Measurements from ENCODE around the gene ARID4B. TPM values are rescaled to one million over a fixed set of nuclear protein-coding genes. Genes with fewer than 3 reads are reported as not detected.
"Not testable (repeated sequence)": the region's sequence is repeated elsewhere in the genome, so short reads cannot be mapped to it uniquely, and the experiment has no call there.

ARID4B gene
- polyA plus RNA-seq, 3 donors = 45.0 to 51.3 (median 45.1) TPM

DNA sequence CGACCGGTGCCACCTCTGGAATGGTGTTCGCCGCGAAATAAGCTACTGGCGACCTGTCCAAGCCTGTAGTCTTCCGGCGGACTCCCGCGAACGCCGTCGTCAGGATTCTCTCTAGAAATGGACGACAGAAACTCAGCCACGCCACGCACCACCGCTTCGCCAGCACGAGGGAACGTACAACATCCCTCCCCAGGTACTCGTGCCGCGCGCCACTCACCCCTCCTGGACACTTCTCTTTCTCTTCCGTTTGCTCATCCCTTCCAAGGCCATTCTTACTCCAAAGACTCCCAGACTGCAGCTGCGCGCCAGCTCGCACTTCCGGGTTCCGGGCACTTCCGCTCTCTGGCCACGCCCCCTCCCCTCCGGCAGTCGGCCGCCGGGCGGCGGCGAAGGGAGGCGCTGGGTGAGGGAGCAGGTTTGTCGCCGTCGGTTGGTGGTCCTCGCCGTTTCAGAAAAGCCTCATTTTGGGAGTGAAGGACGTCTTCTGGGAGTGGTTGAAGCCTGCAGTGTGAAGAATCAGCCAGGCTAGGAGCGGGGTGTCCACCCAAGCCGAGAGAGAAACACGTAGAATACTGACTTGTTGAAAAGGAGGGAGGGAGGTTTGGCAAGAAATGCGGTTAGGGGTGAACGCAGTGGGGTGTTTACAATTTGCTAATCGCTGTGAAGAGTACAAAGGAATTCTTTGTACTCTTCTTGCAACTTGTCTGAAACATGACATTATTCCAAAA, 166.9 kb downstream of the ARID4B start, which contains the start of gene RBM34:
Gene RBM34, minus strand, starts transcription at position 294 of the 728 bp plus-strand sequence. Its CDS starts 24 bp downstream, at position 270.
- peak; percentile 91 for DNase-seq

DNA sequence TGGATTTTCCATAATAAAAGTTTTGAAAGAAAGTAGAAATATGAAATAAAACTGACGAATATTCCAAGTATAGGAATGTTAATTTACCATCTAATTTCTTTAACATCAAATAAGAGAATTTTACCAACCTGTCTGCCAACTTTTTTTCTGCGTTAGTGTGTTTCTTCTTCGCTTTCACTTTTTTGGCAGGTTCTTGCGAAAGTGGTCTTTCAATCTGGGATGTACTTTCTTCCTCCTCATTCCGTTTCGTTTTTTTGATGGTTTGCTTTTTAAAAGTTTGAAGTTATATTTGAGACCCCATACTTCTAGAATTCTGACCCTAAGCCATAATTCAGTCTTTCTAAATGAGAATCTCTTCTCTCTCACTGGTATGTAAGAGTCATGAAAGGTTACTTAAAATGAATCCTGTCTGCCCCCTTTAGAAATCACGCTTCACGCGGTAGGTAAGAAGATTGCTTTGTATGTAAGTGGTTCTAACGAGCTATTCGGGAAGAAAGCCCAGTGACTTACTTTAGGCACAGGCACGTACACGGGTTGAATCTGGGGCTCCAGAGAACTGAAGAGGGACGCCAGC, 167.5 kb downstream of the ARID4B start:
- peak; percentile 30 for DNase-seq

DNA sequence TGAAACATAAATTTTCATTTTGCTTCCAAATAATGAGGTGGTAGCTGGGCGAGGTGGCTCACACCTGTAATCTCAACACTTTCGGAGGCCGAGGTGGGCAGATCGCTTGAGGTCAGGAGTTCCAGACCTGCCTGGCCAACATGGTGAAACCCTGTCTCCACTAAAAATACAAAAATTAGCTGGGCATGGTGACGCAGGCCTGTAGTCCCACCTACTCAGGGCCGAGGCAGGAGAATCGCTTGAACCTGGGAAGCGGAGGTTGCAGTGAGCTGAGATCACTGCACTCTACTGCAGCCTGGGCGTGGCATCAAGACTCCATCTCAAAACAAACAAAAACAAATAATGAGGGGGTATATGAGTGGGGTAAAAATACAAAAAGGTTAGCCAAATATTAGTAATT, 168.0 kb downstream of the ARID4B start:
- DNase-seq = not testable (repeated sequence)

DNA sequence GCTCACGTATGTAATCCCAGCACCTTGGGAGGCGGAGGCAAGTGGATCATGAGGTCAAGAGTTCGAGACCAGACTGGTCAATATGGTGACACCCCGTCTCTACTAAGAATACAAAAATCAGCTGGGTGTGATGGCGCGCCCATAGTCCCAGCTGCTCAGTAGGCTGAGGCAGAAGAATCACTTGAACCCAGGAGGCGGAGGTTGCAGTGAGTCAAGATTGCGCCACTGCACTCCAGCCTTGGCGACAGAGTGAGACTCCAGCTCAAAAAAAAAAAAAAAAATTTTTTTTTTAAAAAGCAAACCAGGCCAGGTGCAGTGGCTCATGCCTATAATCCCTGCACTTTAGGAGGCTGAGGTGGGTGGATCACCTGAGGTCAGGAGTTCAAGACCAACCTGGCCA, 168.7 kb downstream of the ARID4B start:
- not testable (repeated sequence) for DNase-seq

DNA sequence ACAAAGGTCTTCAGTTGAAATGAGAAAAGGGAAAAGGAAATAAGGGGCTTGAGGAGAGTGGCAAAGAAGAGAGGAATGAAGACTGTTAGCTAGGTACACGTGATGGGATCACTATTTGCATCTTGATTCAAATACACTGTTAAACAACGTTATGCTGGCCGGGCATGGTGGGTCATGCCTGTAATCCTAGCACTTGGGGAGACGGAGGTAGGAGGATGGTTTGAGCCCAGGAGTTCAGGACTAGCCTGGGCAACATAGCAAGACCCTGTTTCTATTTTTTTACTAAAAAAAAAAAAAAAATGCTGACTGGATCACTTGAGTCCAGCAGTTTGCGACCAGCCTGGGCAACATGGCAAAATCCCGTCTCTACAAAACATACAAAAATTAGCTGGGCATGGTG, 169.3 kb downstream of the ARID4B start:
- no peak for DNase-seq

DNA sequence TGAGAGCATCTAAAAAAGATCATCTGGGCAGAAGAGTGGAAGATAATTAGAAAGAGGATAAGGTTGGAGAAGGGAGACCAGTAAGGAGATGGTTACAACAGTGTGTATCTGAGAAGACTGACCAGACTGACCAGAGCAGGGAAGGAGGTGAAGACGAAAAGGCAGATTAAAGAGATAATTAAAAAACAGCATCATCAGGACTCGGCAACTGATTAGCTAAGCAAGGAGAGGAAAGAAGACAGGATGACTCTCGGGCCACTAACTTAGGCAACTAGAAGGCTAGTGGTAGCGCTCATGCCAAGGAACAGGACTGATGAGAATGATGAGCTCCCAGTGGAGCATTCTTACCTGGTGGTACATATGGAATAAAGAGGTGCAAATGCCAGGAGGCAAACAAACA, 170.8 kb downstream of the ARID4B start:
- DNase-seq = no peak

DNA sequence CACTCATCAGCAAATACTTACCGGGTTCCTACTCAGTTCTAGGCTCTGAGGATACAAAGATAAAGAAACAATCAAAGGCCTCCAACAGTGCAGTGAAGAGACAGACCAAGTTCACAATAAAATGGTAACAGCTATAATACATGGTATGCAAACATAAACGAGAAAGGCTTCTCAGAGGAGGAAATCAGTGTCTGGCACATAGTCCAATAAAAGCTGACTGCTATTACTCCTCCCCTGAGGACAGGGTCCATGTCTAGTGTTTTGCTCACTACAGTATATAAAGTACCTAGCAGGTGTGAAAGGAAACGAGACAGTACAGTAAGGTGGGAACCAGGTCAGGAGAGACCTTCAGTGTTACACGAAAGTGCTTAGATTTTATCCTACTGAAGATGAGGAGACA, 171.2 kb downstream of the ARID4B start:
- no peak for DNase-seq

DNA sequence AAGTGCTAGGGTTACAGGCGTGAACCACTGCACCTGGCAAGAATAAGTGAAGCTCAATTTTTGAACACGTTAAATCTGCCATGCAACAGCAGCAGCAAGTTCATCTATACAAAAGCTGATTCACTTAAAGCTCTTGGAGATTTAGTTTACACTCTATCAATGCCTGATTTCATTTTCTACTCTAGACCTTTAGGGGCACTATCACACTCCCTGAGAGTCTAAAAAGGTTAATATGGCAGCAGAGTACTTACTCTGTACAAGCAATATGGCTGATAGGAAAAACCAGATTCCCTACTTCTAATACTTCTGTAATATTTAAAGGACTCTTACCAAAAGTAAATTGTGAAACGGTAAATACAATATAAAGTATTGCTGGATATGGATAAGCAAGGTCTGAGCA, 171.7 kb downstream of the ARID4B start:
- no peak for DNase-seq

DNA sequence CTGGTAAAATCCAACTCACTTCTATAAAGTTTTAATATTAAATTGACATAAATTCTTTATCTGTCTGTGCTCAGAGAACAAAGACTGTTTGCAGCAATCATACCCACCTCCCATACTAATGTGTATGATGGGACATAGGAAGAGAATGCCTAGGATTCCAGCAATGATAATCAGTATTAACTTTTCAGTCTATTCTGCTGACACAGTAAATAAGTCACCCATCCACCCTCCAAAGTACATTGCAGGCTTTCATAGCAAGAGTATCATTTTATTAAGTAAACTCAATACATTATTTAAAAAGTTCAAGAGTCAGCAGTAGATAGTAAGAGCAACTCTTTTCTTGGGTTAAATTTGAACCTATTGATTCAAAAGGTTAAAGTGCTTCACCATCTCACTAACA, 175.7 kb downstream of the ARID4B start:
- no peak for DNase-seq

DNA sequence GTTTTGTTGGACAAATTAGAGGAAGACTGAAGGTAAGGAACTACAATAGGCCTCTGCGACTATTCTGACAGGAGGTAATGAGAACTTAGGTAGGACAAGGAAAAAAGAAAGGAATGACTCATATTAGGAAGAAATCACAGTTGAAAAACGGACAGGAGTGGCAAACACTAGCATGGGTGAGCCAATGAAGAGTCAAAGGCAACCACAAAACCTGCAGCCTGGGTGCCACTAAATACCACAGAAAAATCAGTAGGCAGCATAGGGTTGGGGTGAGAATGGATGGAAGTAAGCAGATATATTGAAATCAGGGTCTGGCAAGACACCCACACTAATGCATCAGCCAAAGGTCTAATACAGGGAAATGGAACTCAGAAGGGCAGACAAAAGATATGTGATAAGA, 176.9 kb downstream of the ARID4B start:
- DNase-seq = no peak

DNA sequence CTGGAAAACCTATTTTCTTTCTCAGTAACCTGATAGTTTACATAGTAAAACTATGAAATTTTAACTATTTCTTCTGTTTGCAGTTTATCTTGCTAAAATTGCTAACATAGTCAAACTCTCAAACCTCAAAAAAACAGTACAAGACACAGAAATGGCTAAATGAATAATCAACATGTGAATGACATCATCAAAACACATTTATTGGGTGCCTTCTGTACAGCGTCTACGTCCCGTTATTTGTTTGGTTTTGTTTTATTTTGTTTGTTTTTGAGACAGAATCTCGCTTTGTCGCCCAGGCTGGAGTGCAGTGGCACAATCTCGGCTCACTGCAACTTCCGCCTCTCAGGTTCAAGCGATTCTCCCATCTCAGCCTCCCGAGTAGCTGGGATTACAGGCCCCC, 178.2 kb downstream of the ARID4B start:
- DNase-seq = no peak

DNA sequence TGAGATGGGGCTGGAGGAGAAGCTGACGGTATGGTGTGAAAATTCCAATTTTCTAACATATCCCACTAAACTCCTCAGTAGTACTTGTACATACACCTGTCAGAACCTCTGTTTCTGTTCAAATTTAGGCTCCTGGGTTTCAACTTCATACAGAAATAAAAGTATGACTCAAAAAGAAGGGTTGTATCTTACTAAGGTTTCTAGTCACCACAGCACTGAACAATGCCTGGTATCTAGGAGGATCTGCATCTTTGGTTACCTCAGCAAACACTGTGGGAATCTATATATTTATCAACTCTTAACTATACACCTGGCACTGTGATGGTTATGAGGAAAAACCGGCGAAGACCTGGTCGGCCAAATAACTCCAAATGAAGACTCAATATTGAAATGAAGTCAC, 180.7 kb downstream of the ARID4B start:
- DNase-seq = no peak

DNA sequence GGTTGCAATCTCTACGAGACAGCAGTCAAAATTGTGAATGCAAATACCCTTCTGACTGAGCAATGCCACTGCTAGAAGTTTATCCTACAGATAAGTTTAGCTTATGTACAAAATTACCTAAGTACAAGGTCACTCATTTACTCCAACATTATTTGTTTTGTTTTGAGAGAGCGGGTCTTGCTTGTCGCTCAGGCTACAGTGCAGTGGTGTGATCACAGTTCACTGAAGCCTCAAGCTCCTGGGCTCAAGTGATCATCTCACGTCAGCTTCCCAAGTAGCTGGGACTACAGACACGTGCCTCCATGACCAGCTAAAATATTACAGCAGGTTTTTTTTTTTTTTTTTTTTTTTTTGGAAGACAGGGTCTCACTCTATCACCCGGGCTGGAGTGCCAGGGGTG, 182.3 kb downstream of the ARID4B start:
- no peak for DNase-seq

DNA sequence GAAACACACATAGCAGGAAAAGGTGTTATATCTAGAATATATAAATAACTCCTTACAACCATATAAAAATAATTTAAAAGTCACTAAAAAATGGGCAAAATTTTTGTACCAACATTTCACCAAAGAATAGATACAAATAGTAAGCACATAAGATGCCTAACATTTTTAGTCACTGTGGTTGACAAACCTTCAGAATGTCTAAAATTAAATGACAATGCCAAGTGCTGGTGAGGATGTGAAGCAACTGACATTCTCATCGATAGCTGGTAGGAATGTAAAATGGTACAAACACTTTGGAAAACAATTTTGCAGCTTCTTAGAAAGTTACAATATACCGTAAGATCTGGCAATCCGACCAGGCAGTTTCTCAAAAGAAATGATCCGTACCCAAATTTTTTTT, 185.0 kb downstream of the ARID4B start:
- DNase-seq = no peak

DNA sequence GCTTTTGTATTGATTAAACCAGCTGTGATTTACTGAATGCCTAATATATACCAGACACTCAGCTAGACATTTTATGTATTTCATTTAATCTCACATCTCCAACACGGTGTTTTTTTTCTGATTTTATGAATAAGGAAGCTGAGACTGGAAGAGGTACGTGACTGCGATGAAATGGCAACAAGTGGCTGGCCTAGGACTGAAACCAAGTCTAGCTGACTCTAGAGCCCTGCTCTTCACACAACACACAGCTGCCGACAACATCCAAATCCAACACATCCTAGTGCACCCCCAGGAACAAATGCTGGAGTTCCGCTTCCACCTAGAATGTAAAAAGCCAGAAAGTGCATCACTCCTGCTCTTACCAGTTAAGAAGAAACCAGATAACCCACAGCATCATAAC, 188.7 kb downstream of the ARID4B start:
- DNase-seq = no peak

DNA sequence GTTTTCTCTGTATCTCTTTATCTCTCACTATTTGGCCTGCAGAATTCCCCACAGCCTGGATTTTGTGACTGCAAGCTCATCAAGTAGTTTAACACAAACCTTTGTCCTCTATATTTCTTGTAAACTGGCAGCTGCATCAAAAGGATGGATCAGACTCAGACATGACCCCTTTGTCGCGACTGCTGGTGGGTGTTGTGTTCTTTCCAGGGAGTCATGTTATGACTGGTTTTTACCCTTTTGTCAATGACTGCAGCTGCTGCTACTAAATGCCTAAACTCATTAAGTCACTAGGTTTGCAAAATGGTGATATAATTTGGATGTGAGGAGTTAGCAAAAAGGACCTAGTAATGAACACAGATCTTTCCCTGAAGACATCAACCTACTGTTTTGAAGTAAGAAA, 189.2 kb downstream of the ARID4B start:
- DNase-seq = no peak

DNA sequence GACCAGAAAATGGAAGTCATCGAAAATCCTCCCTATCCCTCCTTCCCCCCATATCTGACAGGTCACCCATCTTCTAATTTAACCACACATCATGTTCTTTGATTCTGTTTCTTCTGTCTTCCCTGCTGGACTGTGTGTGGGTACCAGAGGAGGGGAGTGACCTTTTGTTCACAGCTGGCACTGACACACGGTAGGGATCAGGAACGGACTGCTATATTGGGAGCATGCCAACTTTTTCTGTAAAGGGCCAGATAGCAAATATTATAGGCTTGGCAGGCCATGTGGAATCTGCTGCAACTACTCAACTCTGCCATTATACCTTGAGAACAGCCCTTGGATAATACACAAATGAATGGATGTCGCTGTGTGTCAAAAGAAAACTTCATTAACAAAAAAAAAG, 191.9 kb downstream of the ARID4B start:
- DNase-seq = no peak

DNA sequence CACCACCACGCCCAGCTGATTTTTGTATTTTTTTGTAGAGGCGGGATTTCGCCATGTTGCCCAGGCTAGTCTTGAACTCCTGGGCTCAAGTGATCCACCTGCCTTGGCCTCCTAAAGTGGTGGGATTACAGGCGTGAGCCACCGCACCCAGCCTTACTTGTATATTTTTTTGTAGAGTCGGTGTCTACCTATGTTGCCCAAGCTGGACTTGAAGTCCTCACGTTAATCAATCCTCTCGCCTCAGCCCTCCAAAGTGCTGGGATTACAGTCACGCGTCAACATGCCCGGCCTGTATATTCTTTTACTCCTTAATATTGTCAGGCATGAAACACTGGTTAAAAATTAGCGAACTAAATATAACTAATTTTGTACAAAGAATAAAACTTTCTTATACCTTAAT, 193.8 kb downstream of the ARID4B start:
- no peak for DNase-seq

DNA sequence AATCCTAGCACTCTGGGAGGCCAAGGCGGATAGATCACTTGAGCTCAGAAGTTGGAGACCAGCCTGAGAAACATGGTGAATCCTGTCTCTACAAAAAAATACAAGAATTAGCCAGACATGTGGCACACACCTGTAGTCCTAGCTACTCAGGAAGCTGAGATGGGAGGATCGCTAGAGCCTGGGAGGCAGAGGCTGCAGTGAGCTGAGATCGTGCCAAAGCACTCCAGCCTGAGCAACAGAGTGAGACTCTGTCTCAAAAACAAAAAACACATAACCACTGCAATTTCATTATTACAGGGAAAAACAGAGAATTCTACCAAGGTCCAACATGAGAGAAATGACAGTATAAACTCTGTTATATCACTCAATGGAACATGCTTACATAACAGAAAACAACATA, 194.9 kb downstream of the ARID4B start:
- DNase-seq = no peak

DNA sequence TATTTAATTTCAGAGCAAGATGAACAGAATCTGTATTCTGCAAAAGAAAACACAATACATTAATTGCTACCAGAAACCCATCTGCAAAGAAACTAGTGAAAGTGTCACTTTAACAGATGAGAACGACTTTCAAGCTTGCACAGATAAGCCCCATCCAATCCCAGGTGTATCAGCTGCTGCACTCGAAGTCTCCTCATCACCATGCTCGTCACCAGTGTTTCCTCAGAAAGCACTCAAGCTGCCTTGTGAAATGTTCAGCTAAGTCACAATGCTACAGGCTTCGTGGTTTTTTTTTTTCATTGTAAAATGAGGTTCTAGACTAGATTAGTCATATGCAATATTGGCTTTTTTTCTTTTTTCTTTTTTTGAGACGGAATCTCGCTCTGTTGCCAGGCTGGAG, 196.0 kb downstream of the ARID4B start:
- no peak for DNase-seq

DNA sequence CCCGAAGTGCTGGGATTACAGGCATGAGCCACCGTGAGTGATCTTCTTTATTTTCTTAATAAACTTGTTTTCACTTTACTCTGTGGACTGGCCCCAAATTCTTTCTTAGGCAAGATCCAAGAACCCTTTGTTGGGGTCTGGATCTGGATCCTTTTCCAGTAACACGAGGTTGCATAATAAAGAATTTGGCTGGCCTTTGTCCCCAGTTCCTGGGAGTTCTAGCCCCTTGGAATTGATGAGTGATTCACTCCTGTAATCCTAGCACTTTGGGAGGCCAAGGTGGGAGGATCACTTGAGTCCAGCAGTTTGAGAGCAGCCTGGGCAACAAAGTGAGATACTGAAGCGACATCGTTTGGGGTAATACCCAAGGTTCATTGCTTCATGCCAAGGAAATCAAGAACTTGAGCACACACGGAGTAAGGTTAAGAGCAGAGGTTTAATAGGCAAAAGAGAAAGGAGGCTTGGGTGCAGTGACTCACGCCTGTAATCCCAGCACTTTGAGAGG, 197.2 kb downstream of the ARID4B start:
- no peak for DNase-seq

DNA sequence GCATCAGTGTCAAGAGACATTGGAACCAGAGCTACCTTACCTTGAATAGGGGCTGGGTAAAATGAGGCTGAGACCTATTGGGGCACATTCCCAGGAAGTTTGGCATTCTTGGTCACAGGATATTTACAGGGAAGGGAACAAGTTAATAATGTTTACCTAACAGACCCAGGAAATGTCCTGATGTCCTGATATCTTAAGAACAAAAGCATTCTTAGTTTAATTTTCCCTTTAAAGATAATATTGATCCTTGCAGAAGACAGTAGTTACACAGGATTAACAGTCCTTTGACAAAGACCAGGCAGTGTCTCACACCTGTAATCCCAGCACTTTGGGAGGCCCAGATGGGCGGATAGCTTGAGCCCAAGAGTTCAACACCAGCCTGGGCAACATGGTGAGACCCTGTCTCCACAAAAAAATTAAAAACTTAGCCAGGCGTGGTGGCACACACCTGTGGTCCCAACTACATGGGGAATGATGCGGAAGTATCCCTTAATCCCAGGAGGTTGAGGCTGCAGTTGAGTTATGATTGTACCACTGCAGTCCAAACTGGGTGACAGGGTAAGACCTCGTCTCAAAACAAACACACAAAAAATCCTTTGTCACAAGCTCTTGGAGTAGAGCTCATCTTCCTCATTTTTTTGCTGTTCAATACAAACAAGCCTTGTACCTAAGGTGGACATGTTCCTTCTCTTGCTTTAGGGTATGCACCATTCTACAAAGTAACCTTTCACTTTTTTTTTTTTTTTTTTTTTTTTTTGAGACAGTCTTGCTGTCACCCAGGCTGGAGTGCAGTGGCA, 198.0 kb downstream of the ARID4B start:
- no peak for DNase-seq

All from renal pelvis (tissue), 4 donors.